ENCODE measurements around the gene SEC61B. TPM values are rescaled to one million over a fixed set of nuclear protein-coding genes. Genes with fewer than 3 reads are reported as not detected.

SEC61B gene
- total RNA-seq, 2 donors from 2014 or later: 153 to 187 TPM

DNA sequence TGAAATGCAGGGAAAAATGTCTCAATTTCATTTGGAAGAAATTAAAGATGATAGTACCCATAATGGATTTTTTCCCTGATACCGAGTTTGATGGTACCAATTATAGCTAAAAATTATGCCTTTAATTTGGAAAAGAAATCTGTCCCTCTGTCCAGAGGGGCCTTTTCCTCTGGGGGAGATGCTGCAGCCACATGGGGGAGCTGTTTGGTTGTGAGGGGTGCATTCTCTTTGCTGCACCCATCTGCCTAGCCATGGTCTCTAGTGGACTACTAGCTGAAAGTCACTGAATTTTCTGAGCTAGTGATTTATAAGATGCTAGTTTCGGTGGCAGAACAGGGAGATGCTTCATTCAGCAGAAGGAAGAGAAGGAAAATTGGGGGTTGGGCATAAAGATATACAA lies 9.6 kb downstream of the SEC61B start:
- Histone ChIP-seq H3K4me3 (ENCODE audit: low read length) (no peak overlapping the region), H3K36me3 (ENCODE audit: control insufficient read depth, insufficient read depth, low read length) (peaks cover 66% of the 10 kb centered on the region), H3K9ac (ENCODE audit: extremely low read depth, low read length, poor library complexity, severe bottlenecking) (no peak overlapping the region), H3K27me3 (ENCODE audit: control insufficient read depth, insufficient read depth, low read length, poor library complexity, severe bottlenecking) (no peaks in the 10 kb centered on the region), H3K9me3 (ENCODE audit: control insufficient read depth, low read length) (no peaks in the 10 kb centered on the region), H3K27ac (ENCODE audit: low read depth, low read length) (no peak overlapping the region), H3K4me1 (ENCODE audit: control insufficient read depth, insufficient read depth, low read length) (no peaks in the 10 kb centered on the region)
- Mint-ChIP-seq H3K9me3 (no peaks in the 10 kb centered on the region), H3K4me1 (peaks cover 7% of the 10 kb centered on the region), H3K27me3 (ENCODE audit: insufficient read depth) (no peaks in the 10 kb centered on the region), H3K27ac (no peak overlapping the region), H3K4me3 (no peak overlapping the region), H3K36me3 (ENCODE audit: low read depth) (peaks cover 31% of the 10 kb centered on the region)
- DNase-seq: peak; percentile 70
- peak; percentile 78 for TF ChIP-seq CTCF (conservative IDR thresholded peaks at IDR 0.05)
- WGBS, 2 experiments (ENCODE audit: insufficient coverage in 1 of 2, insufficient read length in 1 of 2): 40 to 75% methylated on average over 1 to 2 of the region's 2 CpGs

GRCh38 chr9:99234618-99235017 lies 12.5 kb downstream of the SEC61B start:
- no peak overlapping the region for H3K9ac ChIP-seq (ENCODE audit: extremely low read depth, low read length, poor library complexity, severe bottlenecking)
- no peak overlapping the region for H3K27ac ChIP-seq (ENCODE audit: low read depth, low read length)
- no peak for TF ChIP-seq CTCF (conservative IDR thresholded peaks at IDR 0.05)
- H3K4me3 ChIP-seq (ENCODE audit: low read length): no peak overlapping the region
- H3K27me3 ChIP-seq (ENCODE audit: control insufficient read depth, insufficient read depth, low read length, poor library complexity, severe bottlenecking): no peaks in the 10 kb centered on the region
- Mint-ChIP-seq H3K4me3 (no peak overlapping the region), H3K9me3 (no peaks in the 10 kb centered on the region), H3K4me1 (peaks cover 11% of the 10 kb centered on the region), H3K36me3 (ENCODE audit: low read depth) (peaks cover 18% of the 10 kb centered on the region), H3K27ac (no peak overlapping the region), H3K27me3 (ENCODE audit: insufficient read depth) (no peaks in the 10 kb centered on the region)
- DNase-seq: no peak
- WGBS, 2 experiments (ENCODE audit: insufficient coverage in 1 of 2, insufficient read length in 1 of 2): 91 to 100% methylated on average over 2 of the region's 2 CpGs
- H3K9me3 ChIP-seq (ENCODE audit: control insufficient read depth, low read length): no peaks in the 10 kb centered on the region
- no peaks in the 10 kb centered on the region for H3K4me1 ChIP-seq (ENCODE audit: control insufficient read depth, insufficient read depth, low read length)
- H3K36me3 ChIP-seq (ENCODE audit: control insufficient read depth, insufficient read depth, low read length): peaks cover 48% of the 10 kb centered on the region

GRCh38 chr9:99235069-99235468 lies 13.0 kb downstream of the SEC61B start:
- no peaks in the 10 kb centered on the region for H3K4me1 ChIP-seq (ENCODE audit: control insufficient read depth, insufficient read depth, low read length)
- H3K9ac ChIP-seq (ENCODE audit: extremely low read depth, low read length, poor library complexity, severe bottlenecking): no peak overlapping the region
- no peak for TF ChIP-seq CTCF (conservative IDR thresholded peaks at IDR 0.05)
- H3K36me3 Mint-ChIP-seq (ENCODE audit: low read depth): peaks cover 18% of the 10 kb centered on the region
- H3K9me3 ChIP-seq (ENCODE audit: control insufficient read depth, low read length): no peaks in the 10 kb centered on the region
- H3K4me3 Mint-ChIP-seq: no peak overlapping the region
- H3K27me3 Mint-ChIP-seq (ENCODE audit: insufficient read depth): no peaks in the 10 kb centered on the region
- peaks cover 44% of the 10 kb centered on the region for H3K36me3 ChIP-seq (ENCODE audit: control insufficient read depth, insufficient read depth, low read length)
- H3K4me1 Mint-ChIP-seq: peaks cover 11% of the 10 kb centered on the region
- H3K9me3 Mint-ChIP-seq: no peaks in the 10 kb centered on the region
- H3K27me3 ChIP-seq (ENCODE audit: control insufficient read depth, insufficient read depth, low read length, poor library complexity, severe bottlenecking): no peaks in the 10 kb centered on the region
- no peak for DNase-seq
- H3K27ac Mint-ChIP-seq: no peak overlapping the region
- no peak overlapping the region for H3K27ac ChIP-seq (ENCODE audit: low read depth, low read length)
- H3K4me3 ChIP-seq (ENCODE audit: low read length): no peak overlapping the region

All from endodermal cell (in vitro differentiated cells).